K562 (cell line): ENCODE data around the gene UCP3. TPM values are rescaled to one million over a fixed set of nuclear protein-coding genes. Genes with fewer than 3 reads are reported as not detected.

ENCODE experiments used
- AFF4 ChIP-seq: sonication (generic); formaldehyde crosslinking; IDR thresholded peaks from 2 replicates; pipeline ENCODE4 v1.8.0; 2023; ENCODE audit warnings: mild to moderate bottlenecking, missing genetic modification reagents
- CBFA2T2 ChIP-seq: fragments of 450-650 bp; conservative IDR thresholded peaks from 2 replicates; pipeline ENCODE4 v1.6.1; 2017; ENCODE audit warnings: mild to moderate bottlenecking
- CBFA2T3 ChIP-seq: fragments of 450-650 bp; IDR thresholded peaks from 2 replicates; pipeline ENCODE4 v1.6.1; 2017
- KDM1A ChIP-seq, 2 experiments: fragments of 450-650 bp; IDR thresholded peaks; 2 replicates each; pipeline ENCODE4 v1.6.1; 2016; ENCODE audit warnings: mild to moderate bottlenecking in 2 of 2
- POLR2G ChIP-seq: fragments of 200-400 bp; formaldehyde crosslinking; IDR thresholded peaks from 2 replicates; pipeline ENCODE4 v1.6.1; 2017; ENCODE audit warnings: low read depth, mild to moderate bottlenecking, antibody characterized with exemption, low read length, moderate library complexity
- SMARCA5 ChIP-seq: fragments of 450-650 bp; IDR thresholded peaks from 2 replicates; pipeline ENCODE4 v1.6.1; 2016
- polyA plus RNA-seq, 8 experiments: library from polyadenylated mRNA; depleted of rRNA in 4 of 8; stranded (reverse) in 5 of 8; unstranded in 3 of 8; fragments of >200 nt; fragmentation: Nextera tagmentation in 2 of 8; fragmentation: Illumina TruSeq in 1 of 8; extraction: Ambion mirVana in 2 of 8; extraction: Trizol in 1 of 8; gene quantifications; 2 replicates each; pipeline versions ENCODE4 v1.2.1 to v1.2.3, GENCODE V29; 2011 to 2014; ENCODE audit warnings: inconsistent platforms in 1 of 8, missing spikeins in 1 of 8
- total RNA-seq, 7 experiments: library from RNA; depleted of rRNA in 6 of 7; stranded (reverse); fragments of >200 nt in 6 of 7; fragmentation: Illumina TruSeq in 2 of 7; extraction: Trizol in 2 of 7; gene quantifications; 2 replicates each; pipeline versions ENCODE4 v1.2.1 to v1.2.3, GENCODE V29; 2011 to 2021; ENCODE audit warnings: low replicate concordance in 1 of 7

Gene UCP3
- total and polyA plus RNA-seq, 9 of the 15 experiments (the other 6 are each of a cell fraction or from before 2014, with no cell fraction given) = 0.05 to 0.65 (median 0.25) TPM; not detected in 2

DNA sequence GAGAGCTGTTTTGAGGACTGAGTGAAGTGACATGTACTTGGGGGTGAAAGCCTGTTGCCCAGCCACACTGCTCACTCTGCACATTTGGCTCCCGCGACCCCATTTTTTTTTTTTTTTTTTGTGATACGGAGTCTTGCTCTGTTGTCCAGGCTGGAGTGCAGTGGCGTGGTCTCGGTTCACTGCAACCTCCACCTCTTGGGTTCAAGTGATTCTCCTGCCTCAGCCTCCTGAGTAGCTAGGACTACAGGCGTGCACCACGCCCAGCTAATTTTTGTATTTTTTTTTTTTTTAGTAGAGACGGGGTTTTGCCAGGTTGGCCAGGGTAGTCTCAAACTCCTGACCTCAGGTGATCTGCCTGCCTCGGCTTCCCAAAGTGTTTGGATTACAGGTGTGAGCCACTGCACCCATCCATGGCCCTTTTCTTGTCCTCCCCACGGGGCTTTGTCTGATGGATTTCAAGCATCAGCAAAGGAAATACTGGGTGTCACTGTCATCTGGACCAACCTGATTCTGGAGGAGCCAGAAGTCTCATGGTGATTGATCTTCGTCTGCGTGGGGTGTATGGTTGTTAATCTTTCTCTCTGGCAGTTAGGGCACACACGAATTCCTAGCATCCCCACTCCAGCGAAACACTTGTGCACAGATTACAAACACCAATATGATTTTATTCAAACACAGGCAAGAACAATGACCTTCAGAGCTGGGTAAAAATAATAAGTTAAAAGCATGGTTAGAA, 3.4 kb upstream of the UCP3 start (continued):
- TF ChIP-seq AFF4 (CRISPR knock-in tag) (0 out of 2 replicates have a peak, but pooled peaks have one; percentile 45), SMARCA5 (0 out of 2 replicates have a peak, but pooled peaks have one; percentile 33), CBFA2T2 (peak; percentile 44), POLR2G (no peak), CBFA2T3 (peak; percentile 68), KDM1A (IDR thresholded peaks at IDR 0.05) (peak in 1 of 2 experiments; percentile 14; a peak in 1 of 4 replicates)
